ENCODE measurements around the gene MYLK2. TPM values are rescaled to one million over a fixed set of nuclear protein-coding genes. Genes with fewer than 3 reads are reported as not detected.
"Not testable (repeated sequence)": the region's sequence is repeated elsewhere in the genome, so short reads cannot be mapped to it uniquely, and the experiment has no call there.

The MYLK2 gene
- total and polyA plus RNA-seq, 5 experiments from 2014 or later, result not detected

DNA sequence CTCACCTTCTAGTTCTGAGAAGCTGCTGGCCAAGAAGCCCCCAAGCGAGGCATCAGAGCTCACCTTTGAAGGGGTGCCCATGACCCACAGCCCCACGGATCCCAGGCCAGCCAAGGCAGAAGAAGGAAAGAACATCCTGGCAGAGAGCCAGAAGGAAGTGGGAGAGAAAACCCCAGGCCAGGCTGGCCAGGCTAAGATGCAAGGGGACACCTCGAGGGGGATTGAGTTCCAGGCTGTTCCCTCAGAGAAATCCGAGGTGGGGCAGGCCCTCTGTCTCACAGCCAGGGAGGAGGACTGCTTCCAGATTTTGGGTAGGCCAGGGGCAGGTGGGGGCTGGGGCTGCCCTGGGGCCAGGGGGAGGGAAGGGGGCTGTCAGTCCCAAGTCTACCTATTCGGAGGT lies 2.3 kb downstream of the MYLK2 start:
- Mint-ChIP-seq H3K4me1 (peaks cover 0 to 7% (median 5%) of the 10 kb centered on the region in 4 donors), H3K36me3 (no peaks in the 10 kb centered on the region), H3K27me3 (peaks cover 0 to 4% (median 1%) of the 10 kb centered on the region in 5 donors), H3K27ac (no peak overlapping the region), H3K4me3 (no peak overlapping the region), H3K9me3 (no peaks in the 10 kb centered on the region)
- no peak for DNase-seq
- POLR2A ChIA-PET, result no interaction called here
- ATAC-seq, result no peak

DNA sequence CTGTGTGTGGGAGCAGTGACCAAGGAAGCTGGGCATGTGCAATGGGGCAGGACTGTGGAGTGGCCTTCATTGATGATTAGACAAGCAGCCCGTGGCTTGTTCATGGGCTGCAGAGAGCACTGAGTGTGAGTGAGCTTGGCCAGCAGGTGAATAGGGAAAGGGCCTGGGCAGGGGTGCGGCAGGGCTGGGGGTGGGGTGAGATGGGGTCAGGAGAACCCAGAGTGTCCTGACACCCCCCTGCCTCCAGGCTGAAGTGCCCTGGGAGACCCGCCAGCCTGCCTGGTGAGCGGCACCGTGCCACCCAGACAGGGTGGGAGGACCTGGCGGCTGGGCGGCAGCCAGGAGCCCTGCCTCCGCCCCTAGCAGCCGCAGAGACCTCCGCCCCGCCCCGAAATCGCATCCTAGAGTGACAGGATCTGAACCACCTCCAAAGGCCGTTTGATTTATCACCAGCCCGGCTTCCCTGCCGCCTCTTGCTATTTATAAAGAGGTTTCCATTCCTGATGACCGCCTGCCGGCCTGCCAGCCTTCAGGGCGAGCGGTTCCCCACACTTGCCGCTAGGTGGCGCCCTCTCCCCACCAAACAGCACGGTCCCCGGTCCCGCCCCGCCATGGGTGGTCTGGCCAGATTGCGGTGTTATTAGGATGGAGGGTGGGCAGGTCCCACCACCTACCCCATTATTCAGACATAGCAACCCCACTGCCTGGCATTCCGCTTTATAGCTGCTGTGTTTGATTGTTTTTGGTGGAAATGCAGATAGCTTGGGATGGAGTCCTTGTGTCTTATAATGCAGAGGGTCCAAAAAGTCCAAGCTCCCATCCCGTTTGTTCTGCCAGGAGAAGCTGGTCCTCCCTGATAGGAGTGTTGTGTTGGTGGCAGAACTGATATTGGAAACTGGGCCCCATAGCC lies 3.5 kb downstream of the MYLK2 start:
- H3K4me1 Mint-ChIP-seq, result peaks cover 0 to 7% (median 5%) of the 10 kb centered on the region in 4 donors
- H3K27me3 Mint-ChIP-seq, result peaks cover 0 to 4% (median 1%) of the 10 kb centered on the region in 5 donors
- ATAC-seq (peak; percentile 90 to 98), DNase-seq (peak; percentile 52 to 84 (median 75))
- H3K27ac Mint-ChIP-seq, result peak overlapping the region in 2 of 10 donors; percentile 36 to 89
- H3K4me3 Mint-ChIP-seq, result peak overlapping the region in 5 of 10 donors; percentile 29 to 52 (median 39)
- no peaks in the 10 kb centered on the region for H3K9me3 Mint-ChIP-seq
- POLR2A ChIA-PET, result no interaction called here
- H3K36me3 Mint-ChIP-seq, result no peaks in the 10 kb centered on the region

DNA sequence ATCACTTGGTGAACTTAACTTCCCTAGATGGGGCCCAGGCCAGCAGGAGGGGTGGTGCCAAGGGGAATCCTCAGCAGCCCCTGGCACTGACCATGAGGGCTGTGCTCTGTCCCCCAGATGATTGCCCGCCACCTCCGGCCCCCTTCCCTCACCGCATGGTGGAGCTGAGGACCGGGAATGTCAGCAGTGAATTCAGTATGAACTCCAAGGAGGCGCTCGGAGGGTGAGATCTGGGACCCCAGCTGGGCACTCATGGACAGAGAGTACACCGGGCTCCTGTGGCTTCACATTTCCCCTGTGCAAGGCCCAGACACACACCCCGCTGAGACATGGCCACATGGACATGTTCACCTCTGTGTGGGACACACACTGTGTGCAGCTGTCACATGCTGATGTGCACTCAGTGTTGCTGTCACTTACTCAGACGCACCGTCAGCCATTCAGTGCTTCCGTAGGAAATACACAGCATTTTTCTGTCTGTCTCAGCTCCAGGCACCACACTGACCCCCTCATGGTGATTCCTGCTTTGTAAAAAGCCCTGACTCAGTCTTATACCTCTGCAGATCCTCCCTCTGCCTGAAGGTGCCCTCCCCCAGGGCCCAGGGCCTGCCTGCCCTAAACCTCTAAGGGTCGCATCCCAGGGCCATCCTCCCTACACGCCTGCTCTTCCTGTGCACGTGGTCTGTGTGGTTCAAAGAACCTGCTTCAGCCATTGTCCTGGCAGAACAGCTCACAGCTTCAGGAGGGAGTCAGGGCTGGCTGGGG lies 4.4 kb downstream of the MYLK2 start:
- ATAC-seq (no peak), DNase-seq (no peak)
- Mint-ChIP-seq H3K4me1 (peaks cover 0 to 7% (median 5%) of the 10 kb centered on the region in 4 donors), H3K27me3 (peaks cover 0 to 4% (median 1%) of the 10 kb centered on the region in 5 donors), H3K9me3 (no peaks in the 10 kb centered on the region), H3K36me3 (no peaks in the 10 kb centered on the region), H3K4me3 (peak overlapping the region in 1 of 10 donors; percentile 20), H3K27ac (peak overlapping the region in 1 of 10 donors; percentile 36)
- POLR2A ChIA-PET, result no interaction called here

DNA sequence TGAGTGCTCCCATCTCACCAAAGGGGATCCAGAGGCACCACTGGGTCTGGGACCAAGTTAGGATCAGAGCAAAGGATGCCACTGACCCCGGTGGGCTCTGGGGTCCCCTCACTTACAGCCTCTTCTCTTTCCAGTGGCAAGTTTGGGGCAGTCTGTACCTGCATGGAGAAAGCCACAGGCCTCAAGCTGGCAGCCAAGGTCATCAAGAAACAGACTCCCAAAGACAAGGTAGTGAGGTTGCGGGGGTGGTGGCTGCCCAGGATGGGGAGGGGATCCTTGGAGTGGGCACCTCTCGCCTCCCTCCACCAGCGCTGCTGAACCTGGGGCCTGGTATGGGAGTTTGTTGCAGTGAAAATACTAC lies 4.9 kb downstream of the MYLK2 start:
- POLR2A ChIA-PET, result no interaction called here
- no peaks in the 10 kb centered on the region for H3K9me3 Mint-ChIP-seq
- DNase-seq (no peak), ATAC-seq (no peak)
- H3K27me3 Mint-ChIP-seq, result peaks cover 0 to 4% (median 1%) of the 10 kb centered on the region in 5 donors
- H3K36me3 Mint-ChIP-seq, result no peaks in the 10 kb centered on the region
- peaks cover 0 to 7% (median 5%) of the 10 kb centered on the region in 4 donors for H3K4me1 Mint-ChIP-seq
- H3K4me3 Mint-ChIP-seq, result peak overlapping the region in 1 of 10 donors; percentile 20
- no peak overlapping the region for H3K27ac Mint-ChIP-seq

DNA sequence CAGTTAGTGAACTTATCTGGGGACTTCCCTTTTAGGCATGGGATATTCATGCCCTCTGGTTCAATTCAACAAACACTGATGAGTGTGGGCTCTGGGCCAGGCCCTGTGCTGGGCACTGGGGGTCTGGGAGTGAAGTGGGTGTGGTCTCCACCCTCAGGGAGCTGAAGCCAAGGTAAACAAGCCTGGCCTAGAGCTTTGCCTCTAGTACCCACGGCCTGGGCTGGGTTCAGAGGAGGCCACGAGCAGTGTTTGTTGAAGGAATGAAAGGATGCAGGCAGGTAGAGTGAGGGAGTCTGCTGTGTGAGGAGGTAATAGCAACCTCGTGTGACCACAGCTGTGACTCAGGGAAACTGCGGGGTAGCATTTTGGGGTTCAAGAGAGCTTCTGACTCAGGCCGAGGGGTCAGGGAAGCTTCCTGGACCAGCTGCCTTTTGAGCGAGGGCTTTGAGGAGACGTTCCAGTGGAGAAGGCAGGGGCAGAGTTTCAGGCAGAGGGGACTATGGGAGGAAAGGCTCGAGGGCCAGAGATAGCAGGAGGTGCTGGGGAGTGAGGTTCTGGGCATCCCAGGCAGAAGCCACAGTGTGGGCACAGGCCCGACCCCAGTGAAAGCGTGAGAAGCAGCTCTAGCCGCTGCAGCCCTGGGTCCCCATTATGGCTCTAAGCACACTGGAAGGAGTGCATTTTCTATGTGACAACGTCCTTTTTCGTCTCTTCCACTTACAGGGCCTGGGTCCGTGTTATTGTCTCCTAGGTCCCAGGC lies 5.6 kb downstream of the MYLK2 start:
- ATAC-seq, result no peak
- POLR2A ChIA-PET, result no interaction called here
- Mint-ChIP-seq H3K4me3 (no peak overlapping the region), H3K9me3 (no peaks in the 10 kb centered on the region), H3K27me3 (peaks cover 0 to 4% (median 1%) of the 10 kb centered on the region in 5 donors), H3K36me3 (no peaks in the 10 kb centered on the region), H3K27ac (no peak overlapping the region), H3K4me1 (peaks cover 0 to 7% (median 5%) of the 10 kb centered on the region in 4 donors)
- no peak for DNase-seq

DNA sequence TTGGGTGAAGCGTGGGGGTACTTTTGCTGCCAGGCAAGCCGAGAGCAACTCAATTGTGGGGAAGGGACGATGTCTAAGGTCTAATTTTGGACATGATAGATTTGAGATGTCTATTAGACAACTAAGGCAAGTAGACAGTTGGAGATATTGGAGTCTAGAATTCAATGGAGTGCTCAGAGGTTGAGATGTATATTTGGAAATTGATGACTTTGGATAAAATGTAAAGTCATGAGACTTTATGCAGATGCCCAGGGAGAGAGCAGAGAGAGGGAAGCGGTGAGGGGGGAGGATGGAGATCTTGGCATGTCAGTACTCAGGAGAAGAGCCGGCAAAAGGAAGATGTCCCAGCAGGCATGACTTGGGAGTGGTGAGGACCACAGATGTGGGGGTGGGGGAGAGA lies 6.9 kb downstream of the MYLK2 start:
- POLR2A ChIA-PET, result no interaction called here
- Mint-ChIP-seq H3K4me3 (no peak overlapping the region), H3K27ac (no peak overlapping the region), H3K4me1 (peaks cover 0 to 7% (median 5%) of the 10 kb centered on the region in 4 donors), H3K36me3 (no peaks in the 10 kb centered on the region), H3K9me3 (no peaks in the 10 kb centered on the region), H3K27me3 (peaks cover 0 to 4% (median under 1%) of the 10 kb centered on the region in 5 donors)
- ATAC-seq, result no peak
- no peak for DNase-seq

DNA sequence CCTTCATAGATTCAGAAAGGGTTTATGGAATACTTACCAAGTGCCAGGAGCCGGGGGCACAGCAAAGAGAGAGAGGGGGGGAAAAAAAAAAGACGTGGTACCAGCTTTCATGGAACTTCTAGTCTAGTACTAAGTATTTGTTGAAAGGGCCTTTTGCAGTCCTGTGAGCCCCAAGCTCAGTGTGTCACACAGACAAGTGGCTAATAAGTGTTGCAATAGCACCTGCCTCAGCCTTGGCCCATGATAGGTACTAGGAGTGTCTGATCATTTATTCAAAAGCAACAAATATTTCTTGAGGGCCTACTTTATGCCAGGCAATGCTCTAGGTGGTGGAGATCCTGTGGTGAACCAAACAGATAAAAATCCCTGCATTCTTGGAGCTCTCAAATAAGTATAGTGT lies 7.9 kb downstream of the MYLK2 start:
- H3K9me3 Mint-ChIP-seq, result no peaks in the 10 kb centered on the region
- H3K27ac Mint-ChIP-seq, result no peak overlapping the region
- POLR2A ChIA-PET, result no interaction called here
- H3K36me3 Mint-ChIP-seq, result no peaks in the 10 kb centered on the region
- ATAC-seq, result no peak
- no peak overlapping the region for H3K4me3 Mint-ChIP-seq
- H3K27me3 Mint-ChIP-seq, result peaks cover 0 to 4% (median 0%) of the 10 kb centered on the region in 5 donors
- no peak for DNase-seq
- peaks cover 0 to 7% (median 5%) of the 10 kb centered on the region in 4 donors for H3K4me1 Mint-ChIP-seq

DNA sequence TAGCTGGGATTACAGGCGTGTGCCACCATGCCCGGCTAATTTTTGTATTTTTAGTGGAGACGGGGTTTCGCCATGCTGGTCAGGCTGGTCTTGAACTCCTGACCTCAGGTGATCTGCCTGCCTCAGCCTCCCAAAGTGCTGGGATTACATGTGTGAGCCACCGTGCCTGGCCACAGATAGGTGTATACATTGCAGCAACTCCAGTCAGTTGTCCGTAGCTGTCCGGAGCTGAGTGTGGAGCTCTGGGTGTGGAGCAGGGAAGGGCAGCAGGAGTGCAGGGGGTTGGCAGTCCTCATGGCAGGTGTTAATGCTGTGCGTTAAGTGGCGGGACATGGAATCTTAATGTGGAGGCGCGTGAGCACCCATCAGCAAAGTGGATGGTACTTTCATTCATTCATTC lies 8.9 kb downstream of the MYLK2 start:
- H3K9me3 Mint-ChIP-seq, H3K27me3 Mint-ChIP-seq, POLR2A ChIA-PET, H3K4me1 Mint-ChIP-seq, H3K36me3 Mint-ChIP-seq, ATAC-seq, H3K4me3 Mint-ChIP-seq: not testable (repeated sequence)
- peak overlapping the region in 1 of 10 donors; percentile 27 for H3K27ac Mint-ChIP-seq
- DNase-seq, result peak in 1 of 10 donors; percentile 21

DNA sequence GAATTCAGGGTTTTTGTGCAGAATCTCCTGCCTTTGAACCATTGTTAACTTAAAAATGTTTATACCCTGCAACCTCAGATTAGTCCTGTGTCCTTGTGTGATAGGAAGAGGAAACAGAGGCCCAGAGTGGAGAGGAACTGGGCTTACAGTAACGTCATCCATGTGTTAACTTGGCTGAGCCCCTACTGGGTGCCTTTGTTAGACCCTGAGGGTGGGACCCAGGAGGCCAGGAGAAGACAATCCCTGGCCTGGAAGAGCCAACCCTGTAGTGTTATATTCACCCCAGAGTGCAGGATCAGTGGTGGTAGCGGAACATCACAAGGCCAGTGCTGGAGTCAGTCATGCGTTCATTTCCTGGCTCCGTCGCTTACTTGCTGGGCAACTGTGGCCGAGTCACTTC lies 10.6 kb downstream of the MYLK2 start:
- H3K9me3 Mint-ChIP-seq, result no peaks in the 10 kb centered on the region
- no peaks in the 10 kb centered on the region for H3K27me3 Mint-ChIP-seq
- H3K4me3 Mint-ChIP-seq, result no peak overlapping the region
- DNase-seq, result no peak
- POLR2A ChIA-PET, result no interaction called here
- no peaks in the 10 kb centered on the region for H3K36me3 Mint-ChIP-seq
- peaks cover 0 to 2% (median 0%) of the 10 kb centered on the region in 4 donors for H3K4me1 Mint-ChIP-seq
- H3K27ac Mint-ChIP-seq, result no peak overlapping the region
- ATAC-seq, result no peak

DNA sequence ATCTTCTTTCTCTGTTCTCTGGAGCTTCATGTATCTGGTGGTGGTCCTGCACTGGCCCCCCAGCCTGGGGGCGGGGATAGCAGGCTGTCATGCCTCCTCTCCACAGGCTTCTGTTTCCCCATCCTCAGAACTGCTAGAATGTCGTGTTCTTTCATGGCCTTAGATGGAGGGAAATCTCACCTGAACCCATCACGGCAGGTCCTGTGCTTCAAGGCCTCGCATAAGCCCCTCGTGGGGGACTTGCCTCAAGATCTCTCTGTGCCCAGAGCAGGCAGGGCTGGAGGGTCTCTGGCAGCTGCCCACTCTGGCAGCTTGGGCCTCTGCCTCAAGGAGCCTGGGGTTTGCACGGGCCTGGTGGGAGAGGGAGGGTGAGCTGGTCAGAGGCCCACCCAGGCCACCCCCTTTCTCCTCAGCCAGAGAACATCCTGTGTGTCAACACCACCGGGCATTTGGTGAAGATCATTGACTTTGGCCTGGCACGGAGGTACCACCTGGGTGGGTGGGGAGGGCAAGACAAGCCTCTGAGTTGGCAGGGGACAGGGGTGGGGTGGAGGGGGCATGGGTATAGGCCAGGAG lies 11.3 kb downstream of the MYLK2 start:
- Mint-ChIP-seq H3K27me3 (no peaks in the 10 kb centered on the region), H3K9me3 (no peaks in the 10 kb centered on the region), H3K36me3 (no peaks in the 10 kb centered on the region), H3K4me3 (no peak overlapping the region), H3K4me1 (peaks cover 0 to 2% (median 0%) of the 10 kb centered on the region in 4 donors), H3K27ac (no peak overlapping the region)
- ATAC-seq, result no peak
- DNase-seq, result no peak
- POLR2A ChIA-PET, result no interaction called here

DNA sequence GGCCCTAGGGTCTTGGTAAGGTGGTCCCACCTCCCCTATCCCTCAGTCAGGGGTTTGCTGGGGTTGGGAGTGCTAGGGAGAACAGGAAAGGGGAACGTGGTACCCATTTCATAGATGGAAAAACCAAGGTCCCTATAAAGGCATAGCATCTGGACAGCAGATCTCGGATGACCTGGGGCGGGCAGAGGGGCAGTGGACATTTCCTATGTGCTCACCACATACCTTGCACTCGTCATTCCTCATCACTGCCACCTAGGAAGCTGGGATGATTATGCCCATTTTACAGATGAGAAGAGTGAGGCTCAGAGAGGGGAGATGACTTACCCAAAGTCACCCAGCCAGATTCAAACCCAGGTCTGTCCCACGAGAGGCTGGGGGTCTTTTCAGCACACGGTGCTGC lies 12.1 kb downstream of the MYLK2 start:
- Mint-ChIP-seq H3K36me3 (no peaks in the 10 kb centered on the region), H3K9me3 (no peaks in the 10 kb centered on the region), H3K4me3 (no peak overlapping the region), H3K27ac (peak overlapping the region in 1 of 10 donors; percentile 61), H3K27me3 (no peaks in the 10 kb centered on the region), H3K4me1 (peaks cover 0 to 7% (median 2%) of the 10 kb centered on the region in 4 donors)
- POLR2A ChIA-PET, result no interaction called here
- ATAC-seq (no peak), DNase-seq (no peak)

DNA sequence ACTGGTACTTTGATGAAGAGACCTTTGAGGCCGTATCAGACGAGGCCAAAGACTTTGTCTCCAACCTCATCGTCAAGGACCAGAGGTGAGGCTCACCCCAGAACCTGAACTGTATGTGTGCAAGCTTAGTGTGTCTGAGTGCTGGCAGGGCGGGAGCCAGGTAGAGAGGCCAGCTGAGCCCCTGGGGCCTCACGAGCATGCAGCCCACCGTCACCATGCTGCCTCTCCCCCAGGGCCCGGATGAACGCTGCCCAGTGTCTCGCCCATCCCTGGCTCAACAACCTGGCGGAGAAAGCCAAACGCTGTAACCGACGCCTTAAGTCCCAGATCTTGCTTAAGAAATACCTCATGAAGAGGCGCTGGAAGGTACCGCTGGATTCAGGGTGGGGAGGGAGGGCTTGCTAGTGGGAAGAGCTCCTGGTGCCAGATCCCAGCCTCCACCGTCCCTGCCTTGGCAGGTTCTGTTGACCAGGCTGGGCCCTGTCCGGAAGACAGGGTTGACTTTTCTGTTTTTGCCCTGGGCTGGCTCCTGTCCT lies 12.7 kb downstream of the MYLK2 start:
- Mint-ChIP-seq H3K27ac (no peak overlapping the region), H3K9me3 (no peaks in the 10 kb centered on the region), H3K4me3 (no peak overlapping the region), H3K4me1 (peaks cover 0 to 11% (median 4%) of the 10 kb centered on the region in 4 donors), H3K36me3 (no peaks in the 10 kb centered on the region), H3K27me3 (no peaks in the 10 kb centered on the region)
- no peak for ATAC-seq
- no peak for DNase-seq
- POLR2A ChIA-PET, result no interaction called here
